ENCODE data around the gene RHO.
"Not testable (repeated sequence)": the region's sequence is repeated elsewhere in the genome, so short reads cannot be mapped to it uniquely, and the experiment has no call there.

RHO gene

DNA sequence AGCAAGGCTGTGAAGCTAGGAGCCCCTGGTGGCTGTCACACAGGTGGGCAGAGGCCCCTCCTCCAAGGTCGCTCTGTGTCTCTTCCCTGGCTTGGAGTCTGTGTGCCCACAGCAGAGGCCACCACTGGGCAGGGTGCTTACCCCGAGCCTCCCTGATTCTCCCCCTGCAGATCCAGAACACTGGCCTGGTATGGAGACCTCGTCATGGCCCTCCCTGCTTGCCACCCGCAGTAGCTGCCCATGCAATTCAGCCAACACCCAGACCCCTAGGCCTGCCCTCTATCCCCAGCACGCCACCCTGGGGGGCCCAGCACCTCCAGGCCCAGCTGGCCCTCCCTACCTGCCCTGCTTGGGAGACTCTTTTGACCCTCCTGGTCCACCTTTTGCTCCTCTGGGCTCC, 5.5 kb upstream of the RHO start:
- DNase-seq: no peak

GRCh38 chr3:129524081-129524480, 4.4 kb upstream of the RHO start:
- no peak for DNase-seq

GRCh38 chr3:129525341-129525968, 3.0 kb upstream of the RHO start:
- DNase-seq: no peak

- DNase-seq: no peak
These were observed 2.1 kb upstream of the RHO start for GRCh38 chr3:129526121-129526900.

DNA sequence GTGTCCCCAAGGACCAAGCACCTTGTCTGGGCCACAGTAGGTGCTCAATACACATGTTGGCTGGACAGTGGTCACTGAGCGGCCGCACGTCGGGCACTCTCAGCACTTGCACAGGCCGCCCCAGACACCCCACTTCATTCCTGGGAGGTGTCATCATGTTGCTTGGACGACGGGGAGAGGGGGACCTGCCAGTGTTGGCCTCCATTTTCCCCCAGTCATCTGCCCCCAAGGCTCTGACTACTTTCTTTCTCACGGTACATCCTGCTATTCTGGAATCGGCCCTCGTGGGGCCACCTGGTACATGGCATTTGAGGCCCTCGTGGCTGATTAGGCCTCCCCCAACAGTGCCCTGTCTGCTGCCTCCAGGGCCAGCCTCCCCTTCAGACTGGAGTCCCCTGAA, 1.2 kb upstream of the RHO start:
- DNase-seq: no peak

GRCh38 chr3:129529436-129530210, 1.2 kb downstream of the RHO start:
- DNase-seq: no peak

- no peak for DNase-seq
These were observed 1.9 kb downstream of the RHO start for GRCh38 chr3:129530251-129530791.

DNA sequence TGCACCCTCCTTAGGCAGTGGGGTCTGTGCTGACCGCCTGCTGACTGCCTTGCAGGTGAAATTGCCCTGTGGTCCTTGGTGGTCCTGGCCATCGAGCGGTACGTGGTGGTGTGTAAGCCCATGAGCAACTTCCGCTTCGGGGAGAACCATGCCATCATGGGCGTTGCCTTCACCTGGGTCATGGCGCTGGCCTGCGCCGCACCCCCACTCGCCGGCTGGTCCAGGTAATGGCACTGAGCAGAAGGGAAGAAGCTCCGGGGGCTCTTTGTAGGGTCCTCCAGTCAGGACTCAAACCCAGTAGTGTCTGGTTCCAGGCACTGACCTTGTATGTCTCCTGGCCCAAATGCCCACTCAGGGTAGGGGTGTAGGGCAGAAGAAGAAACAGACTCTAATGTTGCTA, 2.4 kb downstream of the RHO start:
- no peak for DNase-seq

DNA sequence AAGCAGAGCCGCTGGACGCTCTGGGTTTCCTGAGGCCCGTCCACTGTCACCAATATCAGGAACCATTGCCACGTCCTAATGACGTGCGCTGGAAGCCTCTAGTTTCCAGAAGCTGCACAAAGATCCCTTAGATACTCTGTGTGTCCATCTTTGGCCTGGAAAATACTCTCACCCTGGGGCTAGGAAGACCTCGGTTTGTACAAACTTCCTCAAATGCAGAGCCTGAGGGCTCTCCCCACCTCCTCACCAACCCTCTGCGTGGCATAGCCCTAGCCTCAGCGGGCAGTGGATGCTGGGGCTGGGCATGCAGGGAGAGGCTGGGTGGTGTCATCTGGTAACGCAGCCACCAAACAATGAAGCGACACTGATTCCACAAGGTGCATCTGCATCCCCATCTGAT, 3.3 kb downstream of the RHO start:
- no peak for DNase-seq

DNA sequence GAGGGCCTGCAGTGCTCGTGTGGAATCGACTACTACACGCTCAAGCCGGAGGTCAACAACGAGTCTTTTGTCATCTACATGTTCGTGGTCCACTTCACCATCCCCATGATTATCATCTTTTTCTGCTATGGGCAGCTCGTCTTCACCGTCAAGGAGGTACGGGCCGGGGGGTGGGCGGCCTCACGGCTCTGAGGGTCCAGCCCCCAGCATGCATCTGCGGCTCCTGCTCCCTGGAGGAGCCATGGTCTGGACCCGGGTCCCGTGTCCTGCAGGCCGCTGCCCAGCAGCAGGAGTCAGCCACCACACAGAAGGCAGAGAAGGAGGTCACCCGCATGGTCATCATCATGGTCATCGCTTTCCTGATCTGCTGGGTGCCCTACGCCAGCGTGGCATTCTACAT, 3.8 kb downstream of the RHO start:
- no peak for DNase-seq

GRCh38 chr3:129533406-129533805, 5.0 kb downstream of the RHO start:
- DNase-seq: no peak

DNA sequence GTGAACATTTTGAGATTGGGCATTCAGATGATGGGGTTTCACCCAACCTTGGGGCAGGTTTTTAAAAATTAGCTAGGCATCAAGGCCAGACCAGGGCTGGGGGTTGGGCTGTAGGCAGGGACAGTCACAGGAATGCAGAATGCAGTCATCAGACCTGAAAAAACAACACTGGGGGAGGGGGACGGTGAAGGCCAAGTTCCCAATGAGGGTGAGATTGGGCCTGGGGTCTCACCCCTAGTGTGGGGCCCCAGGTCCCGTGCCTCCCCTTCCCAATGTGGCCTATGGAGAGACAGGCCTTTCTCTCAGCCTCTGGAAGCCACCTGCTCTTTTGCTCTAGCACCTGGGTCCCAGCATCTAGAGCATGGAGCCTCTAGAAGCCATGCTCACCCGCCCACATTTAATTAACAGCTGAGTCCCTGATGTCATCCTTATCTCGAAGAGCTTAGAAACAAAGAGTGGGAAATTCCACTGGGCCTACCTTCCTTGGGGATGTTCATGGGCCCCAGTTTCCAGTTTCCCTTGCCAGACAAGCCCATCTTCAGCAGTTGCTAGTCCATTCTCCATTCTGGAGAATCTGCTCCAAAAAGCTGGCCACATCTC, 6.1 kb downstream of the RHO start:
- no peak for DNase-seq

DNA sequence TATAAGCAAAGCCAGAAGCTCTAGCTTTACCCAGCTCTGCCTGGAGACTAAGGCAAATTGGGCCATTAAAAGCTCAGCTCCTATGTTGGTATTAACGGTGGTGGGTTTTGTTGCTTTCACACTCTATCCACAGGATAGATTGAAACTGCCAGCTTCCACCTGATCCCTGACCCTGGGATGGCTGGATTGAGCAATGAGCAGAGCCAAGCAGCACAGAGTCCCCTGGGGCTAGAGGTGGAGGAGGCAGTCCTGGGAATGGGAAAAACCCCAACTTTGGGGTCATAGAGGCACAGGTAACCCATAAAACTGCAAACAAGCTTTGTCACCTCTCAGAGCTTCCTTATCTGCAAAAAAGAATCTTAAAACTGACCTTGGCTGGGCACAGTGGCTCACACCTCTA, 6.6 kb downstream of the RHO start:
- no peak for DNase-seq

GRCh38 chr3:129536374-129536667, 7.9 kb downstream of the RHO start:
- DNase-seq: no peak

DNA sequence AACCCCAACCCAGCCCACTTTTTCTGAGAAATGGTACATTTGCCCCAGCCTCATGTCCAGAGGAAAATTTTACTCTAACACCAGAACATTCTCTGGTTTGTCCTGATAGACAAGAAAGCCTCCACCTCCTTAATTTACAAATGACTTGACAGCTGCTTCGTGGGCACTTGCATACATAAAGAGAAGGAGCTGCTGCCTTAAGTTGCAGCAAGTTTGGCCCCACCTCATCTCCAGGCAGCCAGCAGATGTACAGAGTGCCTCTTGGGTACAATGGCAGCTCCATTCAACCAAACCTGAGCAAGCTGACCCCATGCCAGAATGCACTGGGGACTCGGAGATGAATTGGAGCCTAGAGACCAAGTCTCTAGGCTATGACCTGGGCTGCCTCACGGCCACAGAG, 8.4 kb downstream of the RHO start:
- no peak for DNase-seq

DNA sequence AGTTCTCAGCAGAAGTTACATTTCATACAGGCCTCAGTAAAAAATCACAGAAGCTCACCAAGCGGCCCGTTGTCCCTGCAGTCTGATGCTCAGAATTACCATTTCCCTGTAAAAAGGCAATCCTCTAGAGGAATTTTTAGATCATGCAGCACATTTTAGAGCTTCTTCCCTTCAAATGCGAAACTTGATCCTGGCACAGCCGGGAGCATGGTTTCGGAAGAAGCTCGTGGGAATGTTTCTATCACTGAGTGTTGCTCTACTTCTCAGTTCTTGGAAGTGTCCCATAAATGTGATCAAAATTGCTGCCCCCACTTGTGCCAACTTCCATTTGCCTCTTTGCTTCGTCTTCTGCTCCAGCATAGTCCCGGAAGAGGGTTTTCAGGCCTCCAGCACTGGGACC, 10.8 kb downstream of the RHO start:
- no peak for DNase-seq

GRCh38 chr3:129540776-129541516, 12.5 kb downstream of the RHO start:
- no peak for DNase-seq

DNA sequence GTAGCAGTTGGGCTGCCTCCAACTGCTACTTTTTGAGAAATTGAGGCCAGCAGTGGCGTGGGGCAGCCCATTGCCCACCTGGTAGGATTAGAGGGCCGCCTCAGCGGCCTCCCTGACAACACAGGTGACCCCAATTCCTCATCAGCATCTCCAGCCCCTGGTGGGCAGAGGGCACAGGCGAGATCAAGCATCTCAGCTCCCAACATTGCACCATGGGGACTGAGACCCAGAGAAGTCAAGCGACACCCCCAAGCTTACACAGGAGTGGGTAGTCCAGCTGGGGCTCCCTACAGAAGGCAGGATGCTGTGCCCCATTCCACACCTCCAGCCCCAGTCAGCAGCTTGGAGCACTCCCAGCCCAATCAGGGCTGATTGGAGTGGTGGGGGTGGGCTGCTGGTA, 14.3 kb downstream of the RHO start:
- no peak for DNase-seq

GRCh38 chr3:129543156-129543790, 14.8 kb downstream of the RHO start, which contains the start of gene H1-8:
TSS of gene H1-8 (plus strand) at chr3:129543175. CDS start at chr3:129543219, 44 bp downstream.
- no peak for DNase-seq

DNA sequence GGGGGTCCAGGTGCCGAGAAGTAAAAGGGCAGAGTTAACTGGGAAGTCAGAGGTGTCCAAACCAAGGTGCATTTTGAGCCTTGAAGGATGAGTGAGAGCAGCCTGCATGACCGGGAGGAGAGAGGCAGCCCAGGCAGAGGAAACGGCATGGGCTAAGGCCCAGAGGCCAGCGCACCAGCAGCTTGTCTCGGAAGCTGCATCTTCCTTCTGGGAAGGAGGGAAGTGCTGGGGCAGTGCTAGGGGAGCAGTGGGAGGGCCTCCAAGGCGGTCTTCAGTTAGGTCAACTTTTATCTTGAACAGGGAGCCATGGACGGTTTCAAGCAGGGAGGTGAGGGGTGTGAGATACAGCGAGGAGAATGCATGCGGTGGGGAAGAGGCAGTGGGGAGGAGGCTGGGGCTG, 15.6 kb downstream of the RHO start:
- DNase-seq: no peak

- not testable (repeated sequence) for DNase-seq
These were observed 17.5 kb downstream of the RHO start for GRCh38 chr3:129545951-129546350.

DNA sequence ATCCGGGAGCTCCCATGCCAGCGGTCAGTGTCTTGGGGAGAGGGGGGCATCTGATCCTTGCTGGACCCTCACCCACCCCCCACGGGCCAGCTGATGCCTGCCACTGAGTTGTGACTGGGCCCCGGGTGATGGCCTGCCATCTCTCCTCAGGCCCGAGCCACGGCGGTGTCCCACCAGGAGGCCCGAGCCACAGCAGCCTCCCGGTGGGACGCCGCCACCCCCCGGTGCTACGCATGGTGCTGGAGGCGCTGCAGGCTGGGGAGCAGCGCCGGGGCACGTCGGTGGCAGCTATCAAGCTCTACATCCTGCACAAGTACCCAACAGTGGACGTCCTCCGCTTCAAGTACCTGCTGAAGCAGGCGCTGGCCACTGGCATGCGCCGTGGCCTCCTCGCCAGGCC, 18.8 kb downstream of the RHO start:
- DNase-seq: no peak

Data from activated gamma-delta T cell treated with Interleukin-2 at 50 U/mL for 16 hours (primary cell).